ENCODE results near the gene CA4.
"Not testable (repeated sequence)": the region's sequence is repeated elsewhere in the genome, so short reads cannot be mapped to it uniquely, and the experiment has no call there.

Gene CA4

DNA sequence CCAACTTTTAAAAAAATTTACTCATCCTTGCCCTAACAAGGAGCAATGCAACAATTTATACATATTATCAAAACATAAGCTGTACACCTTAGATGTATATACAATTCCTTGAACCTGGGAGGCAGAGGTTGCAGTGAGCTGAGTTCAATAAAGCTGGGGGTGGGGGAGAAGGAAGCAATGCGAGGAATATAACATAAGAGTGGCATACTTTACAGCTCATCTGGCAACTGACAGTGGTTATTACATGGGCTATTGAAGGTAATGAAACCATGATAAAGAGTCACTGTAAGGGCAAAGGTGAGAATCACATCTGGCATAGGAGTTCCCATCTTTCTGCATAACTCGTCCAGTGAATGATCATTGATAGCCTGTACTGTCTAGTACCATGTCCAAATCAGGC is 43.7 kb downstream of the CA4 start:
- Histone ChIP-seq H3F3A (ENCODE audit: insufficient read depth, low read length) (no peaks in the 10 kb centered on the region), H3K27ac (ENCODE audit: low read depth, low read length, poor library complexity, severe bottlenecking) (no peak overlapping the region), H3K79me2 (ENCODE audit: insufficient read depth, low read length) (no peaks in the 10 kb centered on the region), H3K9ac (ENCODE audit: low read length) (no peak overlapping the region), H3K4me2 (ENCODE audit: low read length) (no peak overlapping the region), H3K9me2 (ENCODE audit: low read depth, low read length) (no peaks in the 10 kb centered on the region), H2AFZ (ENCODE audit: low read length) (no peak overlapping the region), H3K4me1 (ENCODE audit: insufficient read depth, low read length, severe bottlenecking) (no peaks in the 10 kb centered on the region), H3K36me3 (ENCODE audit: insufficient read depth, low read length) (peaks cover 16% of the 10 kb centered on the region), H3K4me3 (ENCODE audit: low read depth, low read length, poor library complexity, severe bottlenecking) (no peak overlapping the region), H3K9me3 (ENCODE audit: low read length) (no peaks in the 10 kb centered on the region), H3K27me3 (ENCODE audit: insufficient read depth, low read length) (no peaks in the 10 kb centered on the region), H4K20me1 (ENCODE audit: insufficient read depth, low read length) (no peaks in the 10 kb centered on the region)
- TF ChIP-seq, protein P1, sequence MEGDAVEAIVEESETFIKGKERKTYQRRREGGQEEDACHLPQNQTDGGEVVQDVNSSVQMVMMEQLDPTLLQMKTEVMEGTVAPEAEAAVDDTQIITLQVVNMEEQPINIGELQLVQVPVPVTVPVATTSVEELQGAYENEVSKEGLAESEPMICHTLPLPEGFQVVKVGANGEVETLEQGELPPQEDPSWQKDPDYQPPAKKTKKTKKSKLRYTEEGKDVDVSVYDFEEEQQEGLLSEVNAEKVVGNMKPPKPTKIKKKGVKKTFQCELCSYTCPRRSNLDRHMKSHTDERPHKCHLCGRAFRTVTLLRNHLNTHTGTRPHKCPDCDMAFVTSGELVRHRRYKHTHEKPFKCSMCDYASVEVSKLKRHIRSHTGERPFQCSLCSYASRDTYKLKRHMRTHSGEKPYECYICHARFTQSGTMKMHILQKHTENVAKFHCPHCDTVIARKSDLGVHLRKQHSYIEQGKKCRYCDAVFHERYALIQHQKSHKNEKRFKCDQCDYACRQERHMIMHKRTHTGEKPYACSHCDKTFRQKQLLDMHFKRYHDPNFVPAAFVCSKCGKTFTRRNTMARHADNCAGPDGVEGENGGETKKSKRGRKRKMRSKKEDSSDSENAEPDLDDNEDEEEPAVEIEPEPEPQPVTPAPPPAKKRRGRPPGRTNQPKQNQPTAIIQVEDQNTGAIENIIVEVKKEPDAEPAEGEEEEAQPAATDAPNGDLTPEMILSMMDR (IDR thresholded peaks at IDR 0.05; ENCODE audit: low read length): no peak
- no peak for TF ChIP-seq EZH2 (IDR thresholded peaks at IDR 0.05; ENCODE audit: borderline replicate concordance, low read length)

DNA sequence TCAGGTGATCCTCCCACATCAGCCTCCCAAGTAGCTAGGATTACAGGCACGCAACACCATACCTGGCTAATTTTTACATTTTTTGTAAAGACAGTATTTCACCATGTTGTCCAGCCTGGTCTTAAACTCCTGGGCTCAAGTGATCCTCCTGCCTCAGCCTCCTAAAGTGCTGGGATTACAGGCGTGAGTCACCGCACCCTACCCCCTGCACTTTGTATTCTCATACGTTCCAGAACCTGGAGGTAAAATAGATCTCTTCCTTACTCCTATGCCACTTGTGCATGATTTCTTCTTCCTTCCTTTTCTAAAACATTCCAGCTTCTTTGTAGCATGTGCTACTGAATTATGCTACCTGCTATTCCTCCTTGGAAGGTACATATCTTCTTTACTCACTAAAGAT is 44.4 kb downstream of the CA4 start:
- H2AFZ ChIP-seq (ENCODE audit: low read length); H3F3A ChIP-seq (ENCODE audit: insufficient read depth, low read length); H3K4me1 ChIP-seq (ENCODE audit: insufficient read depth, low read length, severe bottlenecking); H3K4me2 ChIP-seq (ENCODE audit: low read length); H3K4me3 ChIP-seq (ENCODE audit: low read depth, low read length, poor library complexity, severe bottlenecking); H3K27ac ChIP-seq (ENCODE audit: low read depth, low read length, poor library complexity, severe bottlenecking); H3K9me2 ChIP-seq (ENCODE audit: low read depth, low read length); H3K9me3 ChIP-seq (ENCODE audit: low read length); H3K9ac ChIP-seq (ENCODE audit: low read length); H3K79me2 ChIP-seq (ENCODE audit: insufficient read depth, low read length); H3K27me3 ChIP-seq (ENCODE audit: insufficient read depth, low read length); H4K20me1 ChIP-seq (ENCODE audit: insufficient read depth, low read length): not testable (repeated sequence)
- peaks cover 15% of the 10 kb centered on the region for H3K36me3 ChIP-seq (ENCODE audit: insufficient read depth, low read length)

DNA sequence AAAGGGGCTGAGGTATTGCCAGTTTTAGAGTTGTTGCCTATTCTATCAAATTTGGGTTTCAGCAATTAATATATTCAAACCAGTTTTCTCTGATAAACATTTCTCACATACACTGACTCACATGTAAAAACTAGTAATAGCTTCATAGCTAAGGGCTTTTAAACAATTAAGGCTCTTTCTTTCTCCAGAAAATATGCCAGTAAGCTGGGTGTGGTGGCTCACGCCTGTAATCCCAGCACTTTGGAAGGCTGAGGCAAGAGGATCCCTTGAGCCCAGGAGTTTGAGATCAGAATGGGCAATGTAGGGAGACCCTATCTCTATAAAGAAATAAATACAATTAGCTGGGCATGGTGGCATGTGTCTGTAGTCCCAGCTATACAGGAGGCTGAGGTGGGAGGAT is 48.9 kb downstream of the CA4 start:
- not testable (repeated sequence) for H3F3A ChIP-seq (ENCODE audit: insufficient read depth, low read length); H3K9ac ChIP-seq (ENCODE audit: low read length); H4K20me1 ChIP-seq (ENCODE audit: insufficient read depth, low read length); H3K9me2 ChIP-seq (ENCODE audit: low read depth, low read length); H3K4me1 ChIP-seq (ENCODE audit: insufficient read depth, low read length, severe bottlenecking); H3K4me3 ChIP-seq (ENCODE audit: low read depth, low read length, poor library complexity, severe bottlenecking); H3K9me3 ChIP-seq (ENCODE audit: low read length); H2AFZ ChIP-seq (ENCODE audit: low read length); H3K27ac ChIP-seq (ENCODE audit: low read depth, low read length, poor library complexity, severe bottlenecking); H3K79me2 ChIP-seq (ENCODE audit: insufficient read depth, low read length); H3K4me2 ChIP-seq (ENCODE audit: low read length); H3K36me3 ChIP-seq (ENCODE audit: insufficient read depth, low read length); H3K27me3 ChIP-seq (ENCODE audit: insufficient read depth, low read length)

DNA sequence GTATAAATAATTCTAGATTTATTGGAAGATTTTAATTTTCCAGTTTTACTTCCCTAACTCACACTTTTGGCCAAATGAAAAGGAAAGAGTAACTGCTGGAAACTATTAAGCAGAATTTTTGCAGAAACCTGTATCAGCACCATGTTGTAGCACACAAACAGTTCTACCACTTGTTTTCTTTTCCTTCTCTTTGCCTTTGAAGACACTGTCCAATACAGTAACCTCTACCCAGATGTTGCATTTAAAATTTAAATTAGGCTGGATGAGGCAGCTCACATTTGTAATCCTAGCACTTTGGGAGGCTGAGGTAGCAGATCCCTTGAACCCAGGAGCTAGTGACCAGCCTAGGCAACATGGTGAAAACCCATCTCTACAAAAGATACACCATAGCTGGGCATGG is 56.0 kb downstream of the CA4 start:
- not testable (repeated sequence) for H3K4me1 ChIP-seq (ENCODE audit: insufficient read depth, low read length, severe bottlenecking); H3K4me2 ChIP-seq (ENCODE audit: low read length); H3K9me2 ChIP-seq (ENCODE audit: low read depth, low read length); H3K36me3 ChIP-seq (ENCODE audit: insufficient read depth, low read length); H3K4me3 ChIP-seq (ENCODE audit: low read depth, low read length, poor library complexity, severe bottlenecking); H3K9me3 ChIP-seq (ENCODE audit: low read length); H3F3A ChIP-seq (ENCODE audit: insufficient read depth, low read length); H3K79me2 ChIP-seq (ENCODE audit: insufficient read depth, low read length); H3K27ac ChIP-seq (ENCODE audit: low read depth, low read length, poor library complexity, severe bottlenecking); H3K27me3 ChIP-seq (ENCODE audit: insufficient read depth, low read length); H3K9ac ChIP-seq (ENCODE audit: low read length); H2AFZ ChIP-seq (ENCODE audit: low read length); H4K20me1 ChIP-seq (ENCODE audit: insufficient read depth, low read length)

DNA sequence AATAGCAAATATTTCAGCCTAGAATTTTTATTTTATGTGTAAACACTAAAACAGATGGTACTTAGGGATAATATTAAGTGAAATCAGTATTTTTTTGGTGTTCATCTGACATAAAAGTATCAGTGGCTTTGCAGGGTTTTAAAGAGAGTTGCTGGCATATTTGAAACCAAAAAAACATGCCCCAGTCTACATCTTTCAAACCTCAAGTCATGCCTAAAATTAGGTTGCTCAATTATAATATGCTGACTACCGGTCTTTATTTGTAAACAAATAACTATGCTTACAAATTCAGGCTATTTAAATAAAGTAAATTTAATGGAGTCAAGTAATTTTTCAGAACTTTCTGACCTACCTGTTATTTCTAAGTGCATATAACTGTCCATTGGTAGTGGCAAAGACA is 58.5 kb downstream of the CA4 start:
- H3K9me3 ChIP-seq (ENCODE audit: low read length); H3K9ac ChIP-seq (ENCODE audit: low read length); H3K9me2 ChIP-seq (ENCODE audit: low read depth, low read length); H3K4me1 ChIP-seq (ENCODE audit: insufficient read depth, low read length, severe bottlenecking); H3K27me3 ChIP-seq (ENCODE audit: insufficient read depth, low read length); H2AFZ ChIP-seq (ENCODE audit: low read length); H3K4me2 ChIP-seq (ENCODE audit: low read length); H3K79me2 ChIP-seq (ENCODE audit: insufficient read depth, low read length); H3K36me3 ChIP-seq (ENCODE audit: insufficient read depth, low read length); H3K27ac ChIP-seq (ENCODE audit: low read depth, low read length, poor library complexity, severe bottlenecking); H3F3A ChIP-seq (ENCODE audit: insufficient read depth, low read length); H3K4me3 ChIP-seq (ENCODE audit: low read depth, low read length, poor library complexity, severe bottlenecking); H4K20me1 ChIP-seq (ENCODE audit: insufficient read depth, low read length): not testable (repeated sequence)
